Esophagus squamous epithelium (tissue), 4 donors: ENCODE measurements around the gene CEP112.

Experiments used
- CTCF ChIP-seq, 6 experiments: fragments of 450-650 bp in 4 of 6; fragments of 200-600 bp in 2 of 6; sonication (generic) in 2 of 6; IDR thresholded peaks; one replicate each; pipeline ENCODE4 v1.5.1; 2016 to 2019; ENCODE audit warnings: antibody characterized with exemption in 6 of 6, mild to moderate bottlenecking in 4 of 6, moderate library complexity in 4 of 6
- POLR2A ChIP-seq, 4 donors: fragments of 450-650 bp; IDR thresholded peaks; one replicate each; pipeline ENCODE4 v1.6.1; 2017; ENCODE audit warnings: antibody characterized with exemption in 4 of 4, mild to moderate bottlenecking in 4 of 4, moderate library complexity in 3 of 4

- TF ChIP-seq CTCF (IDR thresholded peaks at IDR 0.05) (no peak), POLR2A (IDR thresholded peaks at IDR 0.05) (no peak)
Measured at GRCh38 chr17:65707780-65708179, 484.2 kb downstream of the CEP112 start.
